Panc1 (cell line): ENCODE measurements around the gene TTLL12.

Source experiments
- CTCF ChIP-seq: fragments of 450-650 bp; IDR thresholded peaks from 2 replicates; pipeline ENCODE4 v1.5.1; 2017; ENCODE audit warnings: mild to moderate bottlenecking
- POLR2AphosphoS5 ChIP-seq: IDR thresholded peaks from 2 replicates; pipeline ENCODE4 v1.6.1; 2012; ENCODE audit warnings: mild to moderate bottlenecking, low read depth, low read length, moderate library complexity
- REST ChIP-seq, 2 experiments: IDR thresholded peaks; 2 replicates each; pipeline ENCODE4 v1.6.1; 2011 to 2012; ENCODE audit warnings: low read depth in 2 of 2, control low read depth in 1 of 2, low read length in 1 of 2, mild to moderate bottlenecking in 1 of 2, moderate library complexity in 1 of 2; ENCODE audit not compliant: insufficient read depth in 1 of 2
- SIN3A ChIP-seq: IDR thresholded peaks from 2 replicates; pipeline ENCODE4 v1.6.1; 2012; ENCODE audit warnings: low read depth, mild to moderate bottlenecking, low read length, moderate library complexity, borderline replicate concordance; ENCODE audit not compliant: insufficient read depth
- TCF7L2 ChIP-seq: IDR thresholded peaks from 2 replicates; pipeline ENCODE4 v1.6.1; 2011; ENCODE audit warnings: mild to moderate bottlenecking, low read depth, low read length, inconsistent platforms

- TF ChIP-seq CTCF = no peak
- TF ChIP-seq SIN3A = no peak
- no peak for TF ChIP-seq POLR2AphosphoS5
- TF ChIP-seq TCF7L2 = no peak
- TF ChIP-seq REST (IDR thresholded peaks at IDR 0.05; ENCODE audit: insufficient read depth in 1 of 2, low read depth in 2 of 2, low read length in 1 of 2) = no peak
Observed at GRCh38 chr22:43170131-43170480, 16.8 kb downstream of the TTLL12 start.
